WTC11 (cell line): ENCODE results near the gene GPX1. TPM values are rescaled to one million over a fixed set of nuclear protein-coding genes. Genes with fewer than 3 reads are reported as not detected.

Experiments used
- ATAC-seq: fragments of 200-7000 bp; cut with Tn5 transposase; 2 replicates; pipeline ENCODE4 v1.10.0; 2021; ENCODE audit warnings: mild to moderate bottlenecking, moderate library complexity
- CTCF ChIA-PET: fragments of 300-600 bp; sonication (Branson Sonifier 250); formaldehyde crosslinking; loops from one replicate; lab custom pipeline; 2021; ENCODE audit warnings: antibody characterized with exemption; lab: Charles Lee
- POLR2A ChIA-PET: fragments of 350-600 bp; sonication (Branson Sonifier 250); formaldehyde crosslinking; loops from one replicate; lab custom pipeline; 2021; ENCODE audit warnings: antibody characterized with exemption; lab: Charles Lee
- DNase-seq: peaks from one replicate; pipeline ENCODE4 v3.0.0; 2021; ENCODE audit warnings: low spot score
- H3K27ac Mint-ChIP-seq: 2 replicates; pipeline ENCODE4 v1.8.0; 2021; ENCODE audit warnings: mixed read lengths
- H3K27me3 Mint-ChIP-seq: 2 replicates; pipeline ENCODE4 v1.8.0; 2021; ENCODE audit warnings: low read depth, mild to moderate bottlenecking, moderate library complexity, mixed read lengths
- H3K36me3 Mint-ChIP-seq: 2 replicates; pipeline ENCODE4 v1.8.0; 2021; ENCODE audit warnings: mixed read lengths
- H3K4me1 Mint-ChIP-seq: 2 replicates; pipeline ENCODE4 v1.8.0; 2022; ENCODE audit warnings: mixed read lengths
- H3K4me3 Mint-ChIP-seq: 2 replicates; pipeline ENCODE4 v1.8.0; 2021; ENCODE audit warnings: mild to moderate bottlenecking, moderate library complexity, mixed read lengths
- H3K9me3 Mint-ChIP-seq: 2 replicates; pipeline ENCODE4 v1.8.0; 2021; ENCODE audit warnings: mixed read lengths
- ATF1 ChIP-seq: sonication (generic); formaldehyde crosslinking; IDR thresholded peaks from 2 replicates; pipeline ENCODE4 v1.8.1; 2023; ENCODE audit warnings: mild to moderate bottlenecking, moderate library complexity, missing genetic modification reagents
- E2F5 ChIP-seq: sonication (generic); formaldehyde crosslinking; IDR thresholded peaks from 2 replicates; pipeline ENCODE4 v1.8.1; 2022; ENCODE audit warnings: mild to moderate bottlenecking, moderate library complexity, missing genetic modification reagents
- ESRRA ChIP-seq: sonication (generic); formaldehyde crosslinking; IDR thresholded peaks from 2 replicates; pipeline ENCODE4 v1.8.1; 2022; ENCODE audit warnings: mild to moderate bottlenecking, missing genetic modification reagents, borderline replicate concordance
- GABPB1 ChIP-seq: sonication (generic); formaldehyde crosslinking; IDR thresholded peaks from 2 replicates; pipeline ENCODE4 v1.8.1; 2023; ENCODE audit warnings: mild to moderate bottlenecking, missing genetic modification reagents
- HMGA2 ChIP-seq: fragments of 250-450 bp; sonication (Bioruptor Pico); IDR thresholded peaks from 2 replicates; pipeline ENCODE4 v1.4.0; 2021; ENCODE audit warnings: mild to moderate bottlenecking, moderate library complexity
- PREB ChIP-seq: sonication (generic); formaldehyde crosslinking; IDR thresholded peaks from 2 replicates; pipeline ENCODE4 v1.8.1; 2022; ENCODE audit warnings: mild to moderate bottlenecking, missing genetic modification reagents, moderate library complexity, borderline replicate concordance
- SMAD4 ChIP-seq: sonication (generic); formaldehyde crosslinking; IDR thresholded peaks from 2 replicates; pipeline ENCODE4 v1.8.0; 2022; ENCODE audit warnings: mild to moderate bottlenecking, missing genetic modification reagents
- SP1 ChIP-seq: sonication (generic); formaldehyde crosslinking; conservative IDR thresholded peaks from 2 replicates; pipeline ENCODE4 v1.8.1; 2022; ENCODE audit warnings: missing genetic modification reagents
- ZNF138 ChIP-seq: sonication (generic); formaldehyde crosslinking; conservative IDR thresholded peaks from 2 replicates; pipeline ENCODE4 v1.8.1; 2022; ENCODE audit warnings: mild to moderate bottlenecking, moderate library complexity, missing genetic modification reagents
- ZNF219 ChIP-seq: sonication (generic); formaldehyde crosslinking; IDR thresholded peaks from 2 replicates; pipeline ENCODE4 v1.8.0; 2023; ENCODE audit warnings: missing genetic modification reagents, mild to moderate bottlenecking, borderline replicate concordance
- ZNF396 ChIP-seq: fragments of 250-450 bp; sonication (Bioruptor Pico); IDR thresholded peaks from 2 replicates; pipeline ENCODE4 v1.8.0; 2021; ENCODE audit warnings: mild to moderate bottlenecking, moderate library complexity, borderline replicate concordance
- ZNF512 ChIP-seq: sonication (generic); formaldehyde crosslinking; IDR thresholded peaks from 2 replicates; pipeline ENCODE4 v1.8.1; 2022; ENCODE audit warnings: missing genetic modification reagents, borderline replicate concordance
- total RNA-seq: library from RNA; stranded (reverse); gene quantifications from 3 replicates; pipeline ENCODE4 v1.2.3, GENCODE V29; 2021
- TF ChIP-seq, protein P1 (sequence below): sonication (generic); formaldehyde crosslinking; IDR thresholded peaks from 2 replicates; pipeline ENCODE4 v1.8.1; 2023; ENCODE audit warnings: mild to moderate bottlenecking, missing genetic modification reagents
- TF ChIP-seq, protein P2 (sequence below): sonication (generic); formaldehyde crosslinking; IDR thresholded peaks from 2 replicates; pipeline ENCODE4 v1.8.0; 2023; ENCODE audit warnings: mild to moderate bottlenecking, missing genetic modification reagents
- TF ChIP-seq, protein P3 (sequence below): fragments of 250-450 bp; sonication (Bioruptor Pico); IDR thresholded peaks from 2 replicates; pipeline ENCODE4 v1.9.0; 2021; ENCODE audit warnings: mild to moderate bottlenecking

The GPX1 gene
- total RNA-seq, 1 experiment from 2014 or later: 323 TPM

- ChIA-PET POLR2A (interaction anchor here (0.7 kb wide), 1 partner anchor 78 kb away, joined by 4 read pairs; no protein-coding TSS in a partner anchor), CTCF (interaction anchor here (1.0 kb wide), 1 partner anchor 355 kb away, joined by 4 read pairs; no protein-coding TSS in a partner anchor)
- H3K36me3 Mint-ChIP-seq: peaks cover 14% of the 10 kb centered on the region
- H3K27ac Mint-ChIP-seq: no peak overlapping the region
- H3K4me3 Mint-ChIP-seq: no peak overlapping the region
- ATAC-seq (no peak), DNase-seq (no peak)
- no peaks in the 10 kb centered on the region for H3K9me3 Mint-ChIP-seq
- TF ChIP-seq PREB (CRISPR knock-in tag) (no peak), E2F5 (CRISPR knock-in tag) (no peak), ZNF512 (CRISPR knock-in tag) (no peak), GABPB1 (CRISPR knock-in tag) (no peak), ZNF138 (CRISPR knock-in tag) (no peak), SMAD4 (no peak), ATF1 (CRISPR knock-in tag) (no peak), ZNF219 (CRISPR knock-in tag) (no peak), ZNF396 (CRISPR knock-in tag) (no peak), SP1 (CRISPR knock-in tag) (no peak), HMGA2 (CRISPR knock-in tag) (no peak), ESRRA (CRISPR knock-in tag) (no peak)
- TF ChIP-seq, protein P1, sequence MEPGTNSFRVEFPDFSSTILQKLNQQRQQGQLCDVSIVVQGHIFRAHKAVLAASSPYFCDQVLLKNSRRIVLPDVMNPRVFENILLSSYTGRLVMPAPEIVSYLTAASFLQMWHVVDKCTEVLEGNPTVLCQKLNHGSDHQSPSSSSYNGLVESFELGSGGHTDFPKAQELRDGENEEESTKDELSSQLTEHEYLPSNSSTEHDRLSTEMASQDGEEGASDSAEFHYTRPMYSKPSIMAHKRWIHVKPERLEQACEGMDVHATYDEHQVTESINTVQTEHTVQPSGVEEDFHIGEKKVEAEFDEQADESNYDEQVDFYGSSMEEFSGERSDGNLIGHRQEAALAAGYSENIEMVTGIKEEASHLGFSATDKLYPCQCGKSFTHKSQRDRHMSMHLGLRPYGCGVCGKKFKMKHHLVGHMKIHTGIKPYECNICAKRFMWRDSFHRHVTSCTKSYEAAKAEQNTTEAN: no peak
- TF ChIP-seq, protein P2, sequence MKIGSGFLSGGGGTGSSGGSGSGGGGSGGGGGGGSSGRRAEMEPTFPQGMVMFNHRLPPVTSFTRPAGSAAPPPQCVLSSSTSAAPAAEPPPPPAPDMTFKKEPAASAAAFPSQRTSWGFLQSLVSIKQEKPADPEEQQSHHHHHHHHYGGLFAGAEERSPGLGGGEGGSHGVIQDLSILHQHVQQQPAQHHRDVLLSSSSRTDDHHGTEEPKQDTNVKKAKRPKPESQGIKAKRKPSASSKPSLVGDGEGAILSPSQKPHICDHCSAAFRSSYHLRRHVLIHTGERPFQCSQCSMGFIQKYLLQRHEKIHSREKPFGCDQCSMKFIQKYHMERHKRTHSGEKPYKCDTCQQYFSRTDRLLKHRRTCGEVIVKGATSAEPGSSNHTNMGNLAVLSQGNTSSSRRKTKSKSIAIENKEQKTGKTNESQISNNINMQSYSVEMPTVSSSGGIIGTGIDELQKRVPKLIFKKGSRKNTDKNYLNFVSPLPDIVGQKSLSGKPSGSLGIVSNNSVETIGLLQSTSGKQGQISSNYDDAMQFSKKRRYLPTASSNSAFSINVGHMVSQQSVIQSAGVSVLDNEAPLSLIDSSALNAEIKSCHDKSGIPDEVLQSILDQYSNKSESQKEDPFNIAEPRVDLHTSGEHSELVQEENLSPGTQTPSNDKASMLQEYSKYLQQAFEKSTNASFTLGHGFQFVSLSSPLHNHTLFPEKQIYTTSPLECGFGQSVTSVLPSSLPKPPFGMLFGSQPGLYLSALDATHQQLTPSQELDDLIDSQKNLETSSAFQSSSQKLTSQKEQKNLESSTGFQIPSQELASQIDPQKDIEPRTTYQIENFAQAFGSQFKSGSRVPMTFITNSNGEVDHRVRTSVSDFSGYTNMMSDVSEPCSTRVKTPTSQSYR (CRISPR knock-in tag): no peak
- TF ChIP-seq, protein P3, sequence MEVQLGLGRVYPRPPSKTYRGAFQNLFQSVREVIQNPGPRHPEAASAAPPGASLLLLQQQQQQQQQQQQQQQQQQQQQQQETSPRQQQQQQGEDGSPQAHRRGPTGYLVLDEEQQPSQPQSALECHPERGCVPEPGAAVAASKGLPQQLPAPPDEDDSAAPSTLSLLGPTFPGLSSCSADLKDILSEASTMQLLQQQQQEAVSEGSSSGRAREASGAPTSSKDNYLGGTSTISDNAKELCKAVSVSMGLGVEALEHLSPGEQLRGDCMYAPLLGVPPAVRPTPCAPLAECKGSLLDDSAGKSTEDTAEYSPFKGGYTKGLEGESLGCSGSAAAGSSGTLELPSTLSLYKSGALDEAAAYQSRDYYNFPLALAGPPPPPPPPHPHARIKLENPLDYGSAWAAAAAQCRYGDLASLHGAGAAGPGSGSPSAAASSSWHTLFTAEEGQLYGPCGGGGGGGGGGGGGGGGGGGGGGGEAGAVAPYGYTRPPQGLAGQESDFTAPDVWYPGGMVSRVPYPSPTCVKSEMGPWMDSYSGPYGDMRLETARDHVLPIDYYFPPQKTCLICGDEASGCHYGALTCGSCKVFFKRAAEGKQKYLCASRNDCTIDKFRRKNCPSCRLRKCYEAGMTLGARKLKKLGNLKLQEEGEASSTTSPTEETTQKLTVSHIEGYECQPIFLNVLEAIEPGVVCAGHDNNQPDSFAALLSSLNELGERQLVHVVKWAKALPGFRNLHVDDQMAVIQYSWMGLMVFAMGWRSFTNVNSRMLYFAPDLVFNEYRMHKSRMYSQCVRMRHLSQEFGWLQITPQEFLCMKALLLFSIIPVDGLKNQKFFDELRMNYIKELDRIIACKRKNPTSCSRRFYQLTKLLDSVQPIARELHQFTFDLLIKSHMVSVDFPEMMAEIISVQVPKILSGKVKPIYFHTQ (CRISPR knock-in tag): no peak
- H3K4me1 Mint-ChIP-seq: no peaks in the 10 kb centered on the region
- H3K27me3 Mint-ChIP-seq: no peaks in the 10 kb centered on the region
Measured at GRCh38 chr3:49316696-49317457, 41.3 kb downstream of the GPX1 start.
